GM12878 (cell line): ENCODE data around the gene EEF1E1. TPM values are rescaled to one million over a fixed set of nuclear protein-coding genes. Genes with fewer than 3 reads are reported as not detected.

Experiments used
- ATAC-seq: fragments of 200-7000 bp; cut with Tn5 transposase; 3 replicates; pipeline ENCODE4 v1.9.1; 2020; ENCODE audit warnings: mild to moderate bottlenecking, moderate library complexity
- BruUV-seq: library from RNA; stranded (reverse); fragments of 400-500 nt; replicated peaks from 2 replicates; lab custom pipeline; 2021; lab: Mats Ljungman, UMichigan
- CTCF ChIA-PET: fragments of 300-600 bp; sonication (Branson Sonifier 250); formaldehyde crosslinking; extraction: SDS; loops from one replicate; lab custom pipeline; 2021; ENCODE audit warnings: inconsistent platforms; lab: Yijun Ruan, JAX
- POLR2A ChIA-PET: fragments of 350-600 bp; formaldehyde crosslinking; extraction: SDS; loops from one replicate; lab custom pipeline; 2021; ENCODE audit warnings: inconsistent platforms; lab: Charles Lee
- RAD21 ChIA-PET: fragments of 300-600 bp; sonication (Branson Sonifier 250); formaldehyde crosslinking; loops from one replicate; lab custom pipeline; 2023; ENCODE audit warnings: antibody characterized with exemption; ENCODE audit not compliant: unreplicated experiment; lab: Charles Lee
- SMC1A ChIA-PET: fragments of 300-600 bp; sonication (Branson Sonifier 250); formaldehyde crosslinking; loops from one replicate; lab custom pipeline; 2023; ENCODE audit not compliant: unreplicated experiment, uncharacterized antibody; lab: Charles Lee
- DNase-seq: peaks from one replicate; pipeline ENCODE4 v3.0.0-alpha.2; 2011; ENCODE audit warnings: low read depth, low spot score
- FAIRE-seq: peaks from 3 replicates; lab custom pipeline; 2011; peaks lifted over from hg19 to GRCh38; lab: Jason Lieb, UNC
- H2AFZ ChIP-seq: 2 replicates; pipeline ENCODE4 v1.6.0; 2011; ENCODE audit warnings: low read depth, low read length, control low read depth; ENCODE audit not compliant: control insufficient read depth
- H3K27ac ChIP-seq: 2 replicates; pipeline ENCODE4 v1.5.1; 2011; ENCODE audit warnings: control low read depth; ENCODE audit not compliant: control insufficient read depth, insufficient read depth
- H3K27me3 ChIP-seq, 2 experiments: replicated peaks in 1 of 2; 2 replicates each; pipeline versions ENCODE4 v1.6.0 to v1.6.1; 2011; ENCODE audit warnings: low read length in 1 of 2; ENCODE audit not compliant: control insufficient read depth in 2 of 2, insufficient read depth in 2 of 2
- H3K36me3 ChIP-seq, 2 experiments: 2 replicates each; pipeline ENCODE4 v1.5.1; 2011; ENCODE audit warnings: low read length in 1 of 2; ENCODE audit not compliant: control insufficient read depth in 2 of 2, insufficient read depth in 2 of 2
- H3K4me1 ChIP-seq: 2 replicates; pipeline ENCODE4 v1.6.1; 2011; ENCODE audit warnings: mild to moderate bottlenecking, low read length, moderate library complexity, mixed read lengths; ENCODE audit not compliant: control insufficient read depth, insufficient read depth
- H3K4me2 ChIP-seq: 2 replicates; pipeline ENCODE4 v1.6.0; 2011; ENCODE audit warnings: control low read depth; ENCODE audit not compliant: control insufficient read depth, insufficient read depth
- H3K4me3 ChIP-seq: fragments of 200-600 bp; sonication (generic); 2 replicates; pipeline ENCODE4 v1.5.1; 2016
- H3K79me2 ChIP-seq: 2 replicates; pipeline ENCODE4 v1.6.0; 2011; ENCODE audit warnings: low read length; ENCODE audit not compliant: control insufficient read depth, insufficient read depth
- H3K9ac ChIP-seq: 2 replicates; pipeline ENCODE4 v1.8.0; 2011; ENCODE audit warnings: low read length, control low read depth, mixed read lengths; ENCODE audit not compliant: control insufficient read depth, insufficient read depth
- H3K9me3 ChIP-seq: replicated peaks from 3 replicates; pipeline ENCODE4 v1.5.1; 2011; ENCODE audit warnings: mild to moderate bottlenecking, low read length; ENCODE audit not compliant: control insufficient read depth, insufficient read depth
- H4K20me1 ChIP-seq: 2 replicates; pipeline ENCODE4 v1.6.0; 2011; ENCODE audit not compliant: control insufficient read depth, insufficient read depth
- EED ChIP-seq: sonication (generic); IDR thresholded peaks from 2 replicates; pipeline ENCODE4 v1.6.1; 2016; ENCODE audit warnings: antibody characterized with exemption, low read depth
- KLF5 ChIP-seq: fragments of 450-650 bp; IDR thresholded peaks from 2 replicates; pipeline ENCODE4 v1.6.1; 2014; ENCODE audit warnings: mild to moderate bottlenecking; ENCODE audit not compliant: partially characterized antibody
- MEF2B ChIP-seq: fragments of 450-650 bp; IDR thresholded peaks from 2 replicates; pipeline ENCODE4 v1.6.1; 2018; ENCODE audit warnings: mild to moderate bottlenecking, moderate library complexity; ENCODE audit not compliant: partially characterized antibody, poor library complexity, severe bottlenecking
- MTA2 ChIP-seq: fragments of 450-650 bp; IDR thresholded peaks from 2 replicates; pipeline ENCODE4 v1.6.1; 2016; ENCODE audit warnings: low read depth, mild to moderate bottlenecking, moderate library complexity
- MYB ChIP-seq: fragments of 150-350 bp; IDR thresholded peaks from 2 replicates; pipeline ENCODE4 v1.6.1; 2014; ENCODE audit warnings: mild to moderate bottlenecking, low read depth, low read length, borderline replicate concordance
- PAX8 ChIP-seq: fragments of 450-650 bp; IDR thresholded peaks from 2 replicates; pipeline ENCODE4 v1.6.1; 2017; ENCODE audit warnings: mild to moderate bottlenecking, moderate library complexity
- PML ChIP-seq: IDR thresholded peaks from 2 replicates; pipeline ENCODE4 v1.6.1; 2012; ENCODE audit warnings: low read length, inconsistent platforms
- ZNF384 ChIP-seq: IDR thresholded peaks from 2 replicates; pipeline ENCODE4 v1.6.1; 2012; ENCODE audit warnings: low read depth, mild to moderate bottlenecking, low read length, improper control_type of control experiment, borderline replicate concordance
- WGBS: methylation state at CpG from one replicate; pipeline ENCODE4 v1.1.6; 2016; ENCODE audit warnings: low lambda C conversion rate; ENCODE audit not compliant: insufficient replicate concordance, insufficient coverage; ENCODE audit errors: missing lambda C conversion rate; 5-methylcytosine and 5-hydroxymethylcytosine counted together
- in situ Hi-C: fragments of 300-500 bp; cut with MboI; formaldehyde crosslinking; loops from 9 replicates; pipeline ENCODE4 v1.14.3; 2018; ENCODE audit warnings: mixed read lengths
- intact Hi-C: fragments of 100-400 bp; cut with micrococcal nuclease; formaldehyde crosslinking; loops from one replicate; pipeline ENCODE4 v1.14.2; 2022; ENCODE audit not compliant: unreplicated experiment
- polyA plus RNA-seq, 11 experiments: library from polyadenylated mRNA; depleted of rRNA in 4 of 11; unstranded in 6 of 11; stranded (reverse) in 5 of 11; fragments of >200 nt; fragmentation: Nextera tagmentation in 4 of 11; fragmentation: Illumina TruSeq in 1 of 11; extraction: Ambion mirVana in 4 of 11; extraction: Trizol in 1 of 11; gene quantifications; 1 replicate in 1 of 11; 2 replicates in 10 of 11; pipeline versions ENCODE4 v1.2.1 to v1.2.3, GENCODE V29; 2011 to 2016; ENCODE audit warnings: inconsistent platforms in 2 of 11, missing spikeins in 2 of 11, low read depth in 1 of 11
- total RNA-seq, 4 experiments: library from RNA; depleted of rRNA in 3 of 4; stranded (reverse); fragments of >200 nt in 3 of 4; fragmentation: Illumina TruSeq in 1 of 4; extraction: Trizol in 1 of 4; gene quantifications; 2 replicates each; pipeline versions ENCODE4 v1.2.1 to v1.2.3, GENCODE V29; 2013 to 2021
- TF ChIP-seq, protein P1 (sequence below): IDR thresholded peaks from 2 replicates; pipeline ENCODE4 v1.6.1; 2012; ENCODE audit warnings: low read depth, low read length, improper control_type of control experiment
- TF ChIP-seq, protein P2 (sequence below): IDR thresholded peaks from 2 replicates; pipeline ENCODE4 v1.6.1; 2012; ENCODE audit warnings: low read depth, low read length, improper control_type of control experiment
- TF ChIP-seq, protein P3 (sequence below), 3 experiments: IDR thresholded peaks in 2 of 3; conservative IDR thresholded peaks in 1 of 3; 2 replicates each; pipeline ENCODE4 v1.5.1; 2011; ENCODE audit warnings: low read depth in 3 of 3, low read length in 3 of 3, mild to moderate bottlenecking in 3 of 3, control low read depth in 2 of 3, moderate library complexity in 2 of 3, inconsistent platforms in 1 of 3, mixed read lengths in 1 of 3; ENCODE audit not compliant: control insufficient read depth in 2 of 3, insufficient read depth in 1 of 3; ENCODE audit errors: extremely low read depth in 1 of 3

The EEF1E1 gene
- total and polyA plus RNA-seq, 10 of the 15 experiments (the other 5 are each of a cell fraction or from before 2014, with no cell fraction given) = 55.3 to 668 (median 121) TPM

- in situ Hi-C loops (no loop called here), intact Hi-C loops (no loop called here)
- 58% methylated on average over 4 of the region's 4 CpGs for WGBS
- no peaks in the 10 kb centered on the region for H3K36me3 ChIP-seq
- ChIA-PET RAD21 (no interaction called here), POLR2A (no interaction called here), CTCF (no interaction called here), SMC1A (interaction anchor here (1.4 kb wide), 1 partner anchor 16 kb away, joined by 5 read pairs; no protein-coding TSS in a partner anchor)
- H3K4me1 ChIP-seq = 0 out of 2 replicates have a peak, but pooled peaks cover 3% of the 10 kb centered on the region
- H4K20me1 ChIP-seq = no peaks in the 10 kb centered on the region
- no peak overlapping the region for H3K4me3 ChIP-seq
- no peak overlapping the region for H3K27ac ChIP-seq
- ATAC-seq (no peak), FAIRE-seq (no peak), DNase-seq (no peak)
- no TSS peak for BruUV-seq
- H3K4me2 ChIP-seq = no peak overlapping the region
- TF ChIP-seq MYB (no peak), MTA2 (no peak), ZNF384 (no peak), MEF2B (no peak), PML (no peak), KLF5 (no peak), EED (no peak), PAX8 (no peak)
- TF ChIP-seq, protein P1, sequence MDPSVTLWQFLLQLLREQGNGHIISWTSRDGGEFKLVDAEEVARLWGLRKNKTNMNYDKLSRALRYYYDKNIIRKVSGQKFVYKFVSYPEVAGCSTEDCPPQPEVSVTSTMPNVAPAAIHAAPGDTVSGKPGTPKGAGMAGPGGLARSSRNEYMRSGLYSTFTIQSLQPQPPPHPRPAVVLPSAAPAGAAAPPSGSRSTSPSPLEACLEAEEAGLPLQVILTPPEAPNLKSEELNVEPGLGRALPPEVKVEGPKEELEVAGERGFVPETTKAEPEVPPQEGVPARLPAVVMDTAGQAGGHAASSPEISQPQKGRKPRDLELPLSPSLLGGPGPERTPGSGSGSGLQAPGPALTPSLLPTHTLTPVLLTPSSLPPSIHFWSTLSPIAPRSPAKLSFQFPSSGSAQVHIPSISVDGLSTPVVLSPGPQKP = no peak
- TF ChIP-seq, protein P2, sequence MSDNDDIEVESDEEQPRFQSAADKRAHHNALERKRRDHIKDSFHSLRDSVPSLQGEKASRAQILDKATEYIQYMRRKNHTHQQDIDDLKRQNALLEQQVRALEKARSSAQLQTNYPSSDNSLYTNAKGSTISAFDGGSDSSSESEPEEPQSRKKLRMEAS = no peak
- TF ChIP-seq, protein P3, sequence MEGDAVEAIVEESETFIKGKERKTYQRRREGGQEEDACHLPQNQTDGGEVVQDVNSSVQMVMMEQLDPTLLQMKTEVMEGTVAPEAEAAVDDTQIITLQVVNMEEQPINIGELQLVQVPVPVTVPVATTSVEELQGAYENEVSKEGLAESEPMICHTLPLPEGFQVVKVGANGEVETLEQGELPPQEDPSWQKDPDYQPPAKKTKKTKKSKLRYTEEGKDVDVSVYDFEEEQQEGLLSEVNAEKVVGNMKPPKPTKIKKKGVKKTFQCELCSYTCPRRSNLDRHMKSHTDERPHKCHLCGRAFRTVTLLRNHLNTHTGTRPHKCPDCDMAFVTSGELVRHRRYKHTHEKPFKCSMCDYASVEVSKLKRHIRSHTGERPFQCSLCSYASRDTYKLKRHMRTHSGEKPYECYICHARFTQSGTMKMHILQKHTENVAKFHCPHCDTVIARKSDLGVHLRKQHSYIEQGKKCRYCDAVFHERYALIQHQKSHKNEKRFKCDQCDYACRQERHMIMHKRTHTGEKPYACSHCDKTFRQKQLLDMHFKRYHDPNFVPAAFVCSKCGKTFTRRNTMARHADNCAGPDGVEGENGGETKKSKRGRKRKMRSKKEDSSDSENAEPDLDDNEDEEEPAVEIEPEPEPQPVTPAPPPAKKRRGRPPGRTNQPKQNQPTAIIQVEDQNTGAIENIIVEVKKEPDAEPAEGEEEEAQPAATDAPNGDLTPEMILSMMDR (IDR thresholded peaks at IDR 0.05 in 2 of 3, conservative IDR thresholded peaks at IDR 0.05 in 1 of 3; ENCODE audit: control insufficient read depth in 2 of 3, extremely low read depth in 1 of 3, insufficient read depth in 1 of 3, low read depth in 3 of 3, low read length in 3 of 3) = no peak
- H3K27me3 ChIP-seq = peaks cover 0 to 2% of the 10 kb centered on the region in 2 experiments; a peak in 1 of 4 replicates
- no peak overlapping the region for H2AFZ ChIP-seq
- no peak overlapping the region for H3K9ac ChIP-seq
- no peaks in the 10 kb centered on the region for H3K9me3 ChIP-seq
- no peaks in the 10 kb centered on the region for H3K79me2 ChIP-seq
Measured at GRCh38 chr6:8114956-8115355, 12.6 kb upstream of the EEF1E1 start.
